GM18907 (cell line): ENCODE measurements around the gene KIF2C.
"Not testable (repeated sequence)": the region's sequence is repeated elsewhere in the genome, so short reads cannot be mapped to it uniquely, and the experiment has no call there.

Source experiments
- ATAC-seq: cut with Tn5 transposase; IDR thresholded peaks from one replicate; pipeline ENCODE4 v1.9.1; 2021; ENCODE audit warnings: mild to moderate bottlenecking, moderate library complexity; ENCODE audit not compliant: unreplicated experiment

KIF2C gene

GRCh38 chr1:44792736-44793502, 53.3 kb downstream of the KIF2C start:
- no peak for ATAC-seq

- ATAC-seq, result not testable (repeated sequence)
These were observed 58.2 kb downstream of the KIF2C start for GRCh38 chr1:44797886-44798285.

DNA sequence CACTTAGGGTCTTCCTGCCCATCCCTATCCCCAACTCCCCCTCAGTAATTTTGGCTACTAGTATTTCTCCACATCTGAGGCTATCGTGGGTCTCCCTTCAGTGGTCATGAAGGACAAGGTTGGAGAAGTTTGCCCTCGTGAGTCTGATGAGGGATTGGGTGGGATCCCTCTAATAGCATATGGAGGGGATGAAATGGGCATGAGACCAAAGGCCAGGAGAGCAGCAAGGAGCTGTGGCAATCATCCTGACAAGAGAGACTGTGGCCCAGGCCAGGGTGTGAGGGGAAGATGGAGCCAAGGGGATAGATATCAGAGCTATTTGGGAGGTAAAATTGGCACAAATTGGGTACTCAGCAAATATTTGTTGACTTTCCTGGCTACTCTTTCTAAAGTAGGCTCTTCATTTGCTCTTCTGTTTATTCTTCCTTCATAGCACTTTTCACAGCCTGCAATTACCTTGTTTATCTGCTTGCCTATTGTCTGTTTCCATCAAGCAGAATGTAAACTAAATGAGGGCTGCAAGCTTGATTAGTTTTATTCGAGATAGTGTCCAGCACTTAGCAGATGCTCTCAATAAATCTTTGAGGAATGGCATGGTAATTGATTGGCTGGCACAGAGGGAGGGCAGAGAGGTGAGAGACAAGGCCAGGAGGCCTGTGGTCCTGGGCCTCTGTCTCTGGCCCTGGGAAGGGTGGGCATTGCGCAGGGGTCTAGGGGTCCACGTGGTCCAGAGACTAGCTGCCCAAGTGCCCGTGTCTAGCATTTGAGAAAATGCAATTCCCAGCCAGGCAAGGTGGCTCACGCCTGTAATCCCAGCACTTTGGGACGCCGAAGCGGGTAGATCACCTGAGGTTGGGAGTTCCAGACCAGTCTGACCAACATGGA, 59.1 kb downstream of the KIF2C start:
- ATAC-seq, result no peak

- ATAC-seq, result peak; percentile 82
These were observed 60.3 kb downstream of the KIF2C start, which contains the start of gene PLK3 for GRCh38 chr1:44799770-44800584. TSS of gene PLK3 (plus strand) at chr1:44800377. CDS start at chr1:44800464, 87 bp downstream.

GRCh38 chr1:44801491-44802305, 62.1 kb downstream of the KIF2C start:
- no peak for ATAC-seq

DNA sequence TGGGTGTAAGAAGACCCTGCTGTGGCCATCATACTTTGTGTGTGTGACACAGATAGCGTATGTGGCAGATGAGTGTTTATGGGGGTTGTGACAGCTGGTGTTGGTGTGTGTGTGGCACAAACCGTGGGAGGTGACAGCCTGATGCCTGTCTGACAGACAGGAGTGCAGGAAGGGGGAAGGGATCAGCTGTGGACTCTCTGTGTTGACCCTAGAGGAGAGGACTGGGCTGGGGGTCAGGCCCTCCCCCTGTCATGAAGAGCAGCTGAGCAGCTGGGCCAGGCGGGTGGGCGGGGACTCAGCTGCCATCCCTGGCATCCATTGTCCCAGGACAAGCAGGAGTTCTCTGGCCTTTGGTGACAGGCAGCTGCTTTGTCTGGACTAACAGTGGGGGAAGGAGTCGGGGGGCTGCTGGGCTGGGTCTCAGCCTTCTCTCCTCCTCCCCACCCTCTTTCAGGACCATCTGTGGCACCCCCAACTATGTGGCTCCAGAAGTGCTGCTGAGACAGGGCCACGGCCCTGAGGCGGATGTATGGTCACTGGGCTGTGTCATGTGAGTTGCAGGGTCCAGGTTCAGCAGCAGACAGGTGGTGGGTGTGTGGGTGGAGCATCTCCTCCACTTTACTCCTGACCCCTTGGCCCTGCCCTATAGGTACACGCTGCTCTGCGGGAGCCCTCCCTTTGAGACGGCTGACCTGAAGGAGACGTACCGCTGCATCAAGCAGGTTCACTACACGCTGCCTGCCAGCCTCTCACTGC, 62.8 kb downstream of the KIF2C start:
- ATAC-seq, result no peak

GRCh38 chr1:44803062-44803311, 63.4 kb downstream of the KIF2C start:
- ATAC-seq, result no peak

GRCh38 chr1:44803312-44804095, 63.9 kb downstream of the KIF2C start:
- ATAC-seq, result no peak

- no peak for ATAC-seq
These were observed 65.8 kb downstream of the KIF2C start for GRCh38 chr1:44805311-44806024.

DNA sequence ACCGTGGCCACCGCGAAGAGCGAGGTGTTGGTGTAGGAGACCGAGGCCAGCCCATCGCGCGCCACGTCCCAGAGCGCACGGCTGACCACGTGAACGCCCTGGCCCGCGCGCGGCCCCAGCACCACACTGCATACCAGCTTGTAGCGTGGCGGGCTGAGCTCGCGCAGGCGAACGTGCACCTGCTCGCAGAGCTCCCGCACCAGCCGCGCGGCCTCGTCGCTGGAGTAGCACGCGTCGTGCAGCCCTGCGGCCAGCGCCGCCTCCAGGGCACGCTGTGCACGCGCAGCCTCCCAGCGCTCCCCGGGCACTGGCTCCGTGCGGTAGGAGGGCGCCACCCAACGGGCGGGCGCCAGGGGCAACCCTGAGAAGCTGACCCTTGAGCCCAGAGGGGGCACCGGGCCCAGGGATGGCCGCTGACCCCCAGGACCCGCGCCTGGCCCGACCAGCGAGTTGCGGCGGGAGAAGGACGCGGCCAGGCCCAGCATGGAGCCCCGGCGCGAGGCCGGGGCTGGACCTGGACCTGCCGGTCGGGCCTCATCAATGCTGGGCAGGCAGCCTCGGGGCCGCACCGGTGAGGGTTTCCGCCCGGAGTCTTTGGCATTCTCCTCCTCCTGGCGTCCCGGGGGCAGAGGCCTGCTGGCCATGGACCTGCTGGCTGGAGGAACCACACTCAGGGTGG, 66.5 kb downstream of the KIF2C start:
- no peak for ATAC-seq

DNA sequence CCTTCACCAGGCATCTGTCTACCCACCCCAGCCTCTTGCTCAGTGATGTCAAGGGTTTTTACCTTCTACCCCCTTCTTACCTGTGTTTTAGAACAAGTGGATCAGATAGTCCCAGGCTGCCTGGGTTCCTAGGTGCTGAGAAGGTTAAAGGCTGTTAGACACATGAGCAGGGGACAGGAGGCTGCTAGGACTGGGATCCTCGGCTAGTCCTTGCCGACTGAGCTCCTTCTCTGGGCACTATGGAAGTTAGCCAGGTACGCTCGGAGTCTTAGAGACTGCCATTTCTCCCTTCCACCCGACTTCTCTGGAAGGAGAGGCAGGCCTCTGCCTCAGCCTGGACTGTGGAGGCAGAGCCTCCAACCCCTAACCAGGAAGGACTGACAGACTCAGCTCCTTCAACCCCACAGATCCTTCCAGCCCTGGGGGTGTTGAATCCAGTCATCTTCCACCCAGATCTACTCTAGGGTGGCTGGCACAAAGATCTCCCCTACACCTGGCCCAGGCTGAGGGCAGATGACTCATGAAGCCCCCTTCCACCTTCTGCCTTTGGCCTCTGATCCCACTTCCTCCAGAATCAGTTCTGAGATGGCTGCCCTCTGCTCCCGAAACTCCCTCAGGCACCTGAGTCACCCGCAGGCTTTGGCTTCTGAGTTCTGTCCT, 67.2 kb downstream of the KIF2C start, which contains the start of gene DYNLT4:
DYNLT4 (minus strand) TSS at position 648 of the 660 bp plus-strand sequence. CDS start 683 bp downstream, outside the sequence.
- ATAC-seq, result no peak

- ATAC-seq, result peak; percentile 40
These were observed 67.9 kb downstream of the KIF2C start for GRCh38 chr1:44807364-44808062.

DNA sequence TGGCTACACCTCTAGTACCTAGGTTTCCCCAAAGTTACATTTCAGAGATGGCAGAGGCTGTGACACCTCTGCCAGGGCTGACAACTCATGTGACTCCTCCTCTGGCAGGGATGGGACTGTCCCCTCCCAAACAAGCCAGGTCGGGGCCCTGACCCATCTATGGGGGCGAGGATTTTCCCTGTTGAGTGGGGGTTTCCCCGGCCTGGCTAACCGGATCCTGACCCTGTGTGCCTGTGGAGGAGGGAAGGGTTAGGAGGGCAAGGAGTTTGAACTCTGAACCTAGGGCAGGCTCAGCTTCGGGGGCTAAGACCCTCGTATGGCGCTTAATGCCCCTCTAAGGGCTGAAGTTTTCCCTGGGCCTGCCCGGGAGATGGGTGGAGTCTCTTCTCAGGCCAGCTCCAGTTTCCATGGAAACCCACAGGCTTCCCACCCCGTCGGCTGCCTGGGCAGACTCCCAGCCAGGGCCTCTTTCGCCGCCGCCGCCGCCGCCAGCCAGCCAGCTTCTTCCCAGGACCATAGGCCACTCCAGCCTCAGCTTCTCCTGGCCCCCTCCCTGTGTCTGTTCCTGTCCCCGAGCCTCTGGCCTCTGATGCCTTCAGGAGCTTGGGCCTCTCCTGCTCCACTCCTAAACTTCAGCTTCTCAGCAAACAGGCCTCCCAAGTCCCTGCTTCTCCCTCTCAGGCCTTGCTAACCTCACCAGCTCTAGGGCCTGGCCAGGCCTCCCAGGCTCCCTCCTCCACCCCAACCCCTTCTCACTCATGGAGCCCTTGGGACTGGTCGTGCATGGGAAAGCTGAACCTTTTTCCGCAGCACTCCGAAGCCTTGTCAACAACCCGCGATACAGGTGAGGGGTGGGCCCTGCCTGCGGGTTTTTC, 68.7 kb downstream of the KIF2C start, which contains the start of gene BTBD19:
BTBD19 (plus strand) TSS at position 461 of the 875 bp plus-strand sequence; CDS start at position 759, 298 bp downstream.
- ATAC-seq, result peak; percentile 33

DNA sequence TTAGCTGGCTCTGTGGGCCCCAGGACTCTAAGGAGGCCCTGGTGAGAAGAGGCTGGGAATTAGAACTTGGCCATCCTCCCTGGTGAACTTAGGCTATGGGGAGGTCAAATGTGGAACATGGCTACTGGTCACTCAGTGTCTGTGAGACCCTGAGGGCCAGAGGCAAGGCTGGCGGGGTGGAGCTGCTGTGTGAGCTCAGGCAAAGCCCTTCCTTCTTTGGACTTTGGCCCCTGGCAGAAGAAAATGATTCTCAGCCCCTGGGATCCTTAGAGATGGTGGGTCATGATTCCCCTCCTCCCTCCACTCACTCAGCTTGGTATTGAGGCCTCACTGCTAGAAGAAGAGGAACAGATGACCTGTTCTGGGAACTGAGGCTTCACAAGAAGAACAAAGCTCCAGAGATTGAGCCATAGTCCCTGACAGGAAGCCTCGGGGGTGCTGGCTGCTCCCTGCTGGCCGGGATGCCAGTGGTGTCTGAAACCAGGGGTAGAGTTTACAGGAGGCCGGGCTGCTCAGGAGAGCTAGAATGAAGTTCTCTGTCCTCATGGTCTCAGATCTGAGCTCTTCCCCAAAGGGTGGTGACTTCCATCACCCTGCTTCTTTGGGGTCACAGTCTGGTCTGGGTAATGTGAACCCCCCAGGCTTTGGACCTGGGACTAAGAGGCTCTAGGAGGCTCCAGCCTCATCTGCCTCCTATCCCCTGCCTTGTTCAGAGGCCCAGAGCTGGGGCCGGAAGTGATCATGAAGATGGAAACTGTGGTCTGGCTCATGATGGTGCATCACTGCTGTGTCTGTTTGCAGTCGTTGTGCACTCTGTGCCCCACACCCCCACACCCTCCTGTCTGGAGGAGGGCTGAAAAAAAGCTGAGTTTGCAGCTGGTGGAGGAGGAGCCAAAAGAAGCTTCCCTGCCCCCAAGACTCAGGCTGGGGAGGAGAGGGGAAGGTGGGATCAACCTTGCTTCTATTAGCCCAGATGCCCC, 69.6 kb downstream of the KIF2C start:
- peak; percentile 35 for ATAC-seq
